GM12865 (cell line): ENCODE measurements around the gene PLPP7.

Experiments
- DNase-seq: peaks from one replicate; pipeline ENCODE4 v3.0.0; 2010; ENCODE audit warnings: low read depth
- H3K4me3 ChIP-seq: 2 replicates; pipeline ENCODE4 v1.5.1; 2011; ENCODE audit warnings: mild to moderate bottlenecking, low read depth, low read length, control low read depth
- CTCF ChIP-seq: IDR thresholded peaks from 2 replicates; pipeline ENCODE4 v1.5.1; 2011; ENCODE audit warnings: low read length, control low read depth, low read depth, inconsistent platforms; ENCODE audit not compliant: insufficient read depth; ENCODE audit errors: missing control alignments

The PLPP7 gene

GRCh38 chr9:131299346-131299960 lies 9.9 kb downstream of the PLPP7 start:
- H3K4me3 ChIP-seq: no peak overlapping the region
- DNase-seq: no peak
- no peak for TF ChIP-seq CTCF

- no peak overlapping the region for H3K4me3 ChIP-seq
- no peak for TF ChIP-seq CTCF
- DNase-seq: no peak
These were observed 10.4 kb downstream of the PLPP7 start for GRCh38 chr9:131299961-131300347.

DNA sequence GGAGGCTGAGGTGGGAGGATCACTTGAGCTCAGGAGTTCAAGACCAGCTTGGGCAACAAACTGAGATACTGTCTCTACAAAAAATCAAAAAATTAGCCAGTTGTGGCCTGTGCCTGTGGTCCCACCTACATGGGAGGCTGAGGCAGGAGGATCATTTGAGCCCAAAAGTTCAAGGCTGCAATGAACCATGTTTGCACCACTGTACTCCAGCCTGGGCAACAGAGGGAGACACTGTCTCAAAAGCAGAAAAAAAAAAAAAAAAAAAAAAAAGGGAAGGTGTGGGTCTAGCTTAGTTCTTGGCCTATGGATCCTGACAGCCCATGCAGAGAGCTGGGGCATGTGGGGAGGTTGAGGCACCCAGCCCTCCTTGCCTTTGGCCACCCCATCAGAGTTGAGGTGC lies 10.9 kb downstream of the PLPP7 start:
- no peak overlapping the region for H3K4me3 ChIP-seq
- TF ChIP-seq CTCF: no peak

DNA sequence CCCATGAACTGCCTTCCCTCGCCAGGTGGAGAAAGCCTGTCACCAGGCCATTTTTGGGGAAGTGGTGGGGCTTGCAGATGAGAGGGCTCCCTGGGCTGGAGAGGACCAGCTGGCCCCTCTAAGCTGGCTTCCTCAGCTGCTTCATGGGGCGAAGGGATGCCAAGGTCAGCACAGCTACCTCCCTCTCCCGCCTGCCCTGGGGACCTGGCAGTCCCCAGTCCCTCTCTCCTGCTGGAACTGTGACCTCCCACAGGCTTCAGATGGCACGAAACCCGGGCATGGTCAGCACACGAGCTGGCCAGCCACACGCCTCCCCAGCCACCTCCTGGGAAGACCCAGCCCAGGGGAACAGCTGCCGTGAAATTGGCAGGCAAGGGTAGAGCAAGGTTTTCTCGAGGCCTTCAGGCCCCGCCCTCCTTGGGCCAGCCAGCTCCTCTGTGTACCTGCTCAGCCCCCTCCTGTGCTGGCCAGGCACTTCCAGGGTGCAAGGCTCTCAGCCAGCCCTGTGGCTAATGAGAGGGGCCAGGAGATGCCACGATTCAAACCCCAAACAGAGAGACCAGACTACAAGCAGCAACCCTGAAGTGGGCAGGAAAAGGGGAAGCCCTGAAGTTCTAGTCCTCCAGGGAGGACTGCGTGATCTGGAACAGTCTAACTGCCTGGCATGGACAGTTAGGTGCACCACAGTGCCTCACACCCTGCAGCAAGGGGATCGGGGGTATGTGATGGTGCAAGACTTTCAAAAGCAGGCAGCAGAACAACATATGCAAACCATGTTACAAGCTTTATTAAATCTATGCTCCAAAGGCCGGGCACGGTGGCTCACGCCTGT lies 12.9 kb downstream of the PLPP7 start:
- no peak overlapping the region for H3K4me3 ChIP-seq
- no peak for DNase-seq
- no peak for TF ChIP-seq CTCF

More for the DNA sequence above, 10.9 kb downstream of the PLPP7 start:
- DNase-seq: no peak

GRCh38 chr9:131303381-131304321 lies 14.1 kb downstream of the PLPP7 start:
- no peak for DNase-seq
- H3K4me3 ChIP-seq: no peak overlapping the region
- no peak for TF ChIP-seq CTCF

DNA sequence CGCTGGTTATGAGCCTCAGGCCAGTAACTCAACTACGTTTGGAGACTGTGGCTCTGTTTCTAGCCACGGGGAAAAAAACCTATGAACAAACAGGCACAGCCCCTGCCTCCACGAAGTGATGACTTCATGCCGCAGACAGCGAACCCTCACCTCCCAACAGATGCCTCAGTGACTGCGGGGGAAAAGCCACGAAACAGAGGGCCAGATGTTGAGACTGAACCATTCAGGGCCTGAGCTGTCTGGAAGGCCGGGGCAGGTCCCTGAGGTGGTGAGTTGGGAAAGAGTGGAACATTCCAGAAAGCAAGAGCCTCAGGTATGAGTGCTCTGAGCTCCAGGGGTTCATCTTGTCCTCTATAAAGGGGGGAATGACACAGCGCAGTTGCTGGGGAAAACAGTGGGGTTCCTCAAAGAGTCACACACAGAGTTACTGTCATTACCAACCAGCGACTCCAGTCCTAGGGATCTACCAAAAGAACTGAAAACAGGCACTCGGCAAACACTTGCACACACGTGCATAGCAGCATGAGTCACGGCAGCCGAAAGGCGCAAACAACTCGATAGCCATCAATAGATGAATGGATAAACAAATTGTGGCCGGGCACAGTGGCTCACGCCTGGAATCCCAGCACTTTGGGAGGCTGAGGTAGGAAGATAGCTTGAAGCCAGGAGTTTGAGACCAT lies 15.3 kb downstream of the PLPP7 start:
- no peak for DNase-seq
- no peak overlapping the region for H3K4me3 ChIP-seq
- TF ChIP-seq CTCF: no peak
